Activated CD8-positive, alpha-beta memory T cell treated with anti-CD3 and anti-CD28 coated beads, Interleukin-2, amount 50 U/mL, for 4 hours (primary cell): ENCODE measurements around the gene ADIPOR2.

Source experiments
- DNase-seq: peaks from one replicate; pipeline ENCODE4 v3.0.0-alpha.2; 2020

ADIPOR2 gene

GRCh38 chr12:1832801-1833595 lies 142.1 kb downstream of the ADIPOR2 start:
- no peak for DNase-seq

DNA sequence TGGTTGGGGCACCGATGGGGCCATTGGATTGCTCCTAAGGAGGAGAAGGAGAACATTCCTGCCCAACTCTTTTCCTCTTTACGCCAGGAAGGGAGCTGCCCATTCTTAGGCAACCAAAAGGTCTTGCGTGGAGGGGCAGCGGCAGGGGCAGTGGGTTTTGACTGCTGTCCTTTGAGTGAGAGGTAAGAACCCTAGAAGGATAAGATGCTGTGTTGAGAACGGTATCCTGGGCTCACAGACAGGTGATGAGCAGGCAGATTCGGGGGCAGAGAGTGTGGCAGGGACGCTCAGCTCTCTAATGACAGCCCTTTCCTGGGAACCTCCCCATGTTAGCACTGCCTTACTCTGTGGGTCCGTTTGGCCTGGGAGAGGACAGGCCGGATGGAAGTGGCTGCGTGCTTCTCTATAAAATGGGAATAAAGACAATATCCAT lies 142.7 kb downstream of the ADIPOR2 start:
- no peak for DNase-seq

GRCh38 chr12:1834186-1834925 lies 143.5 kb downstream of the ADIPOR2 start:
- DNase-seq, result no peak

DNA sequence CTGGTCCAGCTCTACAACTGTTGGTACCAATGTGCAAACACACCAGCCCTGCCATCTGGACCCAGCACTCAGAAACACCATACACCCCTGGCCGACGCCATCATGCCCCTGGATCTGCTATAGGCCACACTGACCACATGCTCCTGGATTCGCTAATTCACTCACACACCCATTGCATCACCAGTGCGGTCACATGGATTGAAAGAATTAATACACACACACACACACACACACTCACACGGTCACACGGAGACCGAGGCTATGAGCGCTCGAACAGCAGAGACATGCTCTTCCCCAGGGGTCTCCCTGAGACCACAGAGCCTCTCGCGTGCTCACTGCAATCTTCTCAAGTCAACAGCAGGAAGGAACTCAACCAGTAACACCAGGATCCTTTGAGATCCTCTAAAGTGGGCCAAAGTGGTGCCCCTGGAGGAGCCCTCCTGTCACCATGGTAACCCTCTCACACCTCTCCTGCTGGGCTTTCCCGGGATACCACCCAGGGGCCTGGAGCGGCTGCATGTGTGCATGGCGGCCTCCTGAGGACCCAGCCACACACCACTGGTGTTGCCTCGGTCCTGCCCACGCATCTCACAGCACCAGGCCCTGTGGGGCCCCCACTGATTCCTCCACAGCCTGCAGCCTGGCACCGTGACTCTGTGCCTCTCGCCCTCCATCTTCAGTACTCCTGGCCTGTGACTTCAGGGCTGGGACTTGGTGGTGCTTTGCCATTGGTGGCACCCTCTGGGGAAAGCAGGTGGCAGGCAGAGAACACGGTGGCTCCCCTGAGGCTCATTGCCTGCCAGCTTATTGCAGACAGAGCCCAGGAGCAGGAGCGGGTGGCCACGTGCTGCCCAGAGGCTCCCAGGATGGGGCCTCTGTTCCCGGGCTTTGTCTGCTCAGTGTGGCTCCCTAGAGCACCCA lies 144.6 kb downstream of the ADIPOR2 start:
- no peak for DNase-seq

- DNase-seq, result no peak
Measured at GRCh38 chr12:1836241-1836803, 145.5 kb downstream of the ADIPOR2 start.

DNA sequence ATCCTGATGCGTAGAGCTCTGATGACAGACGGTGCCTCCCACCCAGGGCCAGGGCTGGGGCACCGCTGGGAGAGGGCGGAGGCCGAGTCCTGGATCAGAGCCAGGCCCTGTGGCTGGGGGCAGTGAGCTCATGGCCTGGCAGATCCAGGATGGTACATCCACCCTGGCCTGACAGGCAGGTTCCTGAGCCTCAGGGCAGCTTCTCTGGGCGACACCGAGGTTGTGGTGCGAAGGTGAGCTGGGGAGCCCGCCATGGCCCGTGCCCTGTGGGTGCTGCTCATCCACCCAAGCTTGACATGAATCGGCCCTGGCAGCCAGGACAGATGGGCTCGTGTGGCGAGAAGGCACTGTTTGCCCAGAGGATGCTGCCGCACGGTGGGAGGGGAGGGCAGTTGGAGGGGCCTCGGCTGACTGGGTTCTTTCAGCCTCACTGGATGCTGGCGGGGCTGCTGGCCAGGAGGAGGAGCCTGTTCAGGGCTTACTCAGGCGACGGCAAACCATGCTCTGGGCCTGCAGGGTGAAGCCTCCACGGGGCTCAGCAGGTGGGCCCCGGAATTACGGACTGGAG lies 146.1 kb downstream of the ADIPOR2 start:
- DNase-seq, result no peak

DNA sequence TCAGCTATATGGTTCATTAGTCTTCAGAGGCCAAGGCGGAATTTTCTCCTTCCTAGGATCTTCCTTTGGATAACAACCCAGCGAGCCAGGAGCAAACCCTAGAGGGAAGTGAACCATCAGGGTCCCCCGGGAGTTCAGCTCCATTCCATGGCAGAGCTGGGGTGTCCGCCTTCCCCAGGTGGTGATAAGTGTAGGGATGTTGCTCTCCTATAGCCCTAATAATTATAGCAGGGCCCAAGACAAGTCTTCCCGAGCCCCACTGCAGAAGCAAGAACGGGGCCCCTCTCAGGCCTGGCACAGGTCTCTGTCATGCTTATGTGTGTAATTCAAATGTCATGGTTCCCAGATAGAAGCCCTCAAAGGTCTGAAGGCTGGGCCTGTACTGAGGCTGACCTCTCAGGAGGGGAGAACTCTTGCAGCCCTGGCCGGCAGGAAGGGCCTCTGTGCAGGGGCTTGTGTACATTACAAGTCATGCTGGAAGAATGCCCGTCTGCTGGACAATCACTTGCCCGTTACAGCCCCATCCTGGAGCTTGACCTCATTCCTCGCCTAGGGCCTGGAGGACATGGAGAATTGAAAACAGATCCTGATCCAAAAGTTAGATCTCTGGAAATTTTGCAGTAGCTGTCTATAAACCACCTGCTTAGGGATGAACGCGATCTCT lies 146.8 kb downstream of the ADIPOR2 start:
- DNase-seq, result no peak
